Activated CD8-positive, alpha-beta memory T cell treated with anti-CD3 and anti-CD28 coated beads for 1 hour (primary cell): ENCODE measurements around the gene GDPD5.

Experiments
- DNase-seq, 2 donors: peaks; one replicate each; pipeline ENCODE4 v3.0.0-alpha.2; 2020; ENCODE audit warnings: low read depth in 1 of 2; ENCODE audit errors: extremely low read depth in 1 of 2

GDPD5 gene

GRCh38 chr11:75516140-75516539, 9.6 kb downstream of the GDPD5 start:
- no peak for DNase-seq

DNA sequence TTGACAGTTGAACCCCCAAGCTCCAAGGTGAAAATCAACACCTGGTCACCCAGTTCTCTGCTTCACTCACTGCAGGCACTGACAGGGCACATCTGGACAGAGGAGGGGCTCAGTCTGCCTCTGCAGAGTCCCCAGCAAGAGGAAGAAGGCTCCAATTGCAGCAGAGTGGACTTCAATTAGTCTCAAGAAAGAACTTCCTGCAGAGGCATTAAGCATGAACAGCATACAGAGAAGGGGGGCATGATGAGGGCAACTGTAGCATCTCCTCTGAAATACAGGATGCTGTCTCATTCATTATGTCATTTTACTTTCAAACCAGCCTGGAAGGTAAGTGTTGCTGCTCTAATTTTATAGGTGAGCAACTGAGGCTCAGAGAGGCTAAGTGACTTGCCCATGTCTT, 11.1 kb downstream of the GDPD5 start:
- no peak for DNase-seq

- no peak for DNase-seq
Observed at GRCh38 chr11:75513250-75513649, 12.5 kb downstream of the GDPD5 start.

DNA sequence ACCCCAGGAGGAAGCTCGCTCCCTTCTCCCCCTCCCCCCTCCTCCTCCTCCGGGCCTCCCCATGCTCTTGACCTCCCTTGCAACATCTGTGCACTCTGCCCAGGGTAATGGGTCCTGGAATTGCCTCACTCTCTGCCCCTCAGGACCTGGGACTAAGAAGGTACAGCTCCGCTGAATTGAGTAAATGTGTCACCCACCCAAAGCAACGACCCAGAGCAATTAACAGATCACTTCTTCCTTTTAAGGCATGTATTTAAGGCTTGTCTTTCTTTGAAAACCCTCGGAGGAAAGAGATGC, 15.1 kb downstream of the GDPD5 start:
- no peak for DNase-seq

GRCh38 chr11:75510004-75510722, 15.6 kb downstream of the GDPD5 start:
- no peak for DNase-seq

- no peak for DNase-seq
Observed at GRCh38 chr11:75509020-75509720, 16.6 kb downstream of the GDPD5 start.

GRCh38 chr11:75508051-75508561, 17.6 kb downstream of the GDPD5 start:
- DNase-seq, result peak; percentile 13 to 35

GRCh38 chr11:75507571-75507970, 18.2 kb downstream of the GDPD5 start:
- no peak for DNase-seq

GRCh38 chr11:75506827-75507226, 18.9 kb downstream of the GDPD5 start:
- DNase-seq, result no peak

DNA sequence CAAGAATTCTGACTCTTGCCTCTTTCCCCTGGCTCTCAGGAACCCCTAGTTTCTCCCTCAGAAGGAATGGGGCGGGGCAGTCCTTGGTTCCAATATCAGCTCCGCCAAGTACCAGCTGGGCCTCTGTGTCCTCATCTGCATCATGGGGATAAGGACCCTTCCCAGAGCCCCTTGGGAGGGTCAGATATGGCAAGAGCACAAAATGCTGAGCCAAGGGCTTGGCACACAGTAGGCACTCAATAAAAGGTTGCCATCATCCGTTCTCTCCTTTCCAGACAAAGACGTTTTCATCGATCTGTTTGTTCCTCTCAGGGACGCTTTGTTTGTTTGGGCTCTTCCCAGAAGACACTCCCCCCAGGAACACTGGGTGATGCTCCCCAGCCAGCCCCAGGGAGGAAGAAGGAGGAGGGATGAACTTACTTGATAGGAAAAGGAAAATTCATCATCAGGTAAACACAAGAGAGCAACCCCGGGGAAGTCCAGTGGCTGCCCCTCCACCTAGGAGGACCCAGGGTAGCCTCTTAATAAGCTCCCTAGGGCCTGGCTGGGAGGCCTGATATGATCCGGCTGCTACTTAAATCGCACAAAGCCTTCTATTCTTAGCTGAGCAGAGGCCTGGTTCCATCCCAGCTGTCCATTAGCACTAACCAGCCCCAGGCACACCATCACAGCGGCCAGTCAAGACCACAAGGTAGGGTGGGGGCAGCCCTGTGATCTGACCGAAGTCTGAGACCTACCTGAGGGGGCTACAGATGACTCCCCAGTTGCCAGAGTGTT, 19.6 kb downstream of the GDPD5 start:
- no peak for DNase-seq

DNA sequence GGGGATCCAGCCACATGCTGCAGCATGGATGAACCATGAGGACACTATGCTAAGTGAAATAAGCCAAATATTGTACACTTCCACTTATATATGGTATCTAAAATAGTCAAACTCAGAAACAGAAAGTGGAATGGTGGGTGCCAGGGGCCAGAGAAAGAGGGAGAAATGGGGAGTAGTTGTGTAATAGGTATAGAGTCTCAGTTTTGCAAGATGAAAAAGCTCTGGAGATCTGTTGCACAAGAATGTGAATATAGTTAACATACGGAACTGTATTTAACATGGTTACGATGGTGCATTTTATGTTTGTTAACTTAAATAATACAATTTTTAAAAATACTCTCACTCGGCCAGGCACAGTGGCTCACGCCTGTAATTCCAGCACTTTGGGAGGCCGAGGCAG, 21.2 kb downstream of the GDPD5 start:
- no peak for DNase-seq

DNA sequence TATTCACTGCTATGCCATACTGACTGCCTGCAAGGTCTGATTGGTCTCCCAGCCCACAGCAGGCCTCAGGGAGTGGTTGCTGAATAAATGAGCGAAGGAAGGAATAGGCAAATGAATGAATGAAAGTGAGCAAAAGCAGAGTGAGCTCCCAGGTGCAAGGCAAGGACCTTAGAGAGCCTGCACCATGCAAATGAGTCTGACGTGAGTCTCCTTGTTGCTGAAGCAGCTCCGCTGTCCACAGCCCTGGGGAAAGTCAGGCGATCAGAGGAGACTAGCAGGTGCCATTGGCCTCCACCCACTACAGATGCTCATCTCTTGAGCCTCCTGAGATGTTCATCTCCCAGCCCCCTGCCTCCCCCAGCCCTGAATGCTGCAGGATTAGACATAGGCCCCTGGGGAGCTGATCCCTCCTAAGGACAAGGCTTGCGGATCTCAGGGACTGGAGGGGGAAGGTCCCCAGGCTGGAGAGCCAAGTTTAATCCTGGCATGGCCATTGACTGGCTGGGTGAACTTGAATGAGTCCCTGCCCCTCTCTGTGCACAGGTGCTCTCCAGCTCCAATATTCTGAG, 22.1 kb downstream of the GDPD5 start:
- DNase-seq, result no peak

GRCh38 chr11:75502138-75502537, 23.6 kb downstream of the GDPD5 start:
- no peak for DNase-seq

GRCh38 chr11:75500742-75501141, 25.0 kb downstream of the GDPD5 start:
- DNase-seq, result no peak

DNA sequence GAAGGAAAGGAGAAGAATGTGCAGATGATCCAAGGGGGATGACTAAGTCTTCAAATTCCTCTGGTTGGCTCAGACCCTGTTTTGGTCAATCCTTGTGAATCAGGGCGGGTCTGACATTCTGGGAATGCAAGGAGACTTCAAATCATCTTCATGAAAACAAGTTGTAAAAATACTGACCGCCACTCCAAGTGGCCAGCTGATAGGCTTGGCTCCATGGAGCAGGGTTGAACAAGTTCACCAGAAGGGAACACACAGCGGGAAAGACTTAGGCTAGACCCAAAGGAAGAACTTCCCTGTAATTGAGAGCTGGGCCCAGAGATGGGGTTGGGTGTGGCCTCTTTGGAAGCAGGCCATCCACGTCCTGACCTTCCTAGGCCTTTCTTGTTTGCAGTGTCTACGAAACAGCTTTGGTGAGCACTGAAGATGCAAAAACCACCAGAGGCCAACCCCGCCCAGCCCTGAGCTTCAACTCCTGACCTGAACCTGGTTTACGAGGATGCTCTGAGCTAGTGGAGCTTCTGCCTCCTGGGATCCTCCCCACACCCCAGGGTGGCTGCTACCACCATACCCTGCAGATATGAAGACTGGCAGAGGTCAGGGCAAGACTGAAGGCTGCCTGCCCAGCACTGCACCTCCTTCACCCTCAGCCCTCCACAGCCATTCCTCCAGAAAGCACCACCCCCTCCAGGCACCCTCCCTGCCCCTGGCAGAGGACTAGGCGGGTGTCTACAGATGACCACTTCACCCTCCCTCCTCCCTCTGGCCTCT, 26.1 kb downstream of the GDPD5 start:
- no peak for DNase-seq

DNA sequence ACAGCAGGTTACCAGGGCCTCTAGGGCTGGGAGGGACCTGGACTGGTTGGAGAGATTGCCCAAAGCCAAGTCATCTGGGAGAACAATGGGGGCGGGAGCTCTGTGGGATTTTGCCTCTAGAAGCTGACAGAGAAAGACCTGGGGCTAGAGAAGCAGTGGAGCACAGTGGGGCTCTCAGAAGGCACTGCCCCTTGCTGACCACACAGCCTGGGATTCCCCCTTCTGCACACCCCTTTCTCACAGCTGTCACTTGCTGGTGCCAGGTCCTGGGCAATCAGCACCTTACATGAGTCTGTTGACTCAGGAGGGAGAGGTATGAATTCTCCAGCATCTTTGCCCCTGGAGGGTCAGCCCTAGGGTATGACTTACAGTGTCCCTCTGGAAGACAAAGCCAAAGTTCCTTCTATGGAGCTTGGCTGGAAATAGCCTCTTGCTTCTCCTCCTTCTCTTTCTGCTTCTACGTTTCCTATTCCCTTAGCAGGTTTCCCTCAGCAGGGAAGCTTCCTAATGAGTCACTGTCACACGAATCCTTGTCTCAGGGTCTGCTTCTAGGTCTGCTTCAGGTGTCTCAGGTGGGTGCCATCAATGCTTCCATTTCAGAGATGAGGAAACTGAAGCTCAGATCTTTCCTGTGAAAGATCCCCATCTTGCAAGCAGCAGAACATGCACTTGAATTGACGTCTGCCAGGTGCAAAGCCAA, 27.0 kb downstream of the GDPD5 start:
- no peak for DNase-seq

- no peak for DNase-seq
Observed at GRCh38 chr11:75497788-75498409, 27.8 kb downstream of the GDPD5 start.

DNA sequence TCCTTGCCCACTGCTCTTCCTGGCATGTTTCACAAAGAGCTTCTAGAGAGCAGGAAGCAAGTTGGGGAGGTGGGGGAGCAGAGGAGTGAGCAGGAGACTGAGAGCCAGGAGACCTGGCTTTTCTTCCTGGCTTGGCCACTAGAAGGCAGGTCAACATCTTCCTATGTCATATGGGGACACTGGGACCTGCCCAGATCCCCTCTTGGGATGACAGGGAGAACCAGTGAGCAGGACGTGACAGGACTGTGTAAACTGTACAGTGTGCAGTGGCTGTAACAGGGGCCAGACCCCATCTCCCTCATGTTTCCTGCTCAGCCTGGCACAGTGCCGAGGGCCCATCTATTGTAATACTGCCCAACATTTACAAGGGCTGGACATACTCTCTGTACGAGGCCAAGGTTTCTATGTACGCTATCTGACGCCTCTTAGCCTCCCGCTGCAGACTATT, 29.4 kb downstream of the GDPD5 start:
- no peak for DNase-seq

DNA sequence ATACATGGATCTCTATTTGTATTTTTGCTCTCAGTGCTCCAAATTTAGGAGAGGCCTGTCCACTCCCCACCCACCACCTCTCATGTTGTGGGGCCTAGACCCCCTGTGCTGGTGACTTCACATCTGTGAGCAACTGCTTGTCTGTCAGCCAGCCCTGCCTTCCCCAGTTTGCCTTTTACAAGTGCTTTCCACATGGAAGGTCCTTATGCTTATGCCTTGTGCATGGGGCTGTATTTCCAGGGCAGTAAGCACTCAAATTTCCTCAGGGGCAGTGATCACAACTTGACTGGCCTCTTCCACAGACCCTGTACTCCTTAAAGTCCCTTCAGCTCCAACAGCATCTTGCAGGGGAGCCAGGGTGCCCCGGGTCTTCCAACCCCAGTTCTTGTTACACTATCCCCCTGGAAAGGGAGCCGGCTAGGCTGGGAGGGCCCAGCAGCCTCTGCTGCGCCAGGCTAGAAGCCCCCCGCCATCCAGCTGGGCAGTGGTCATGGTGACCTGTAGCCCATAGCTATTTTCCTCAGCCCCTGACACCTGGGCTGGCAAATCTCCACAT, 29.9 kb downstream of the GDPD5 start:
- DNase-seq, result no peak
